SU-DHL-6 (cell line): ENCODE data around the gene UPF3A.

ENCODE experiments used
- CTCF ChIP-seq: fragments of 200-600 bp; sonication (generic); IDR thresholded peaks from one replicate; pipeline ENCODE4 v1.5.1; 2017; ENCODE audit warnings: antibody characterized with exemption, mild to moderate bottlenecking, low read length, moderate library complexity; ENCODE audit not compliant: insufficient read depth, poor library complexity, severe bottlenecking
- EZH2phosphoT487 ChIP-seq: fragments of 200-600 bp; sonication (generic), shearing (Covaris generic); conservative IDR thresholded peaks from 2 replicates; pipeline ENCODE4 v1.6.1; 2018; ENCODE audit warnings: mild to moderate bottlenecking, antibody characterized with exemption, low read length, moderate library complexity, mixed read lengths

- TF ChIP-seq CTCF (no peak), EZH2phosphoT487 (no peak)
Observed at GRCh38 chr13:114320065-114320464, 38.7 kb downstream of the UPF3A start.
